HEK293 (cell line): ENCODE measurements around the gene CDNF.

Source experiments
- CTCF ChIP-seq: fragments of 450-650 bp; formaldehyde crosslinking; IDR thresholded peaks from 2 replicates; pipeline ENCODE4 v1.5.1; 2016; ENCODE audit warnings: missing biosample characterization, missing genetic modification characterization
- YY1 ChIP-seq: fragments of 450-650 bp; formaldehyde crosslinking; IDR thresholded peaks from 2 replicates; pipeline ENCODE4 v1.5.1; 2018; ENCODE audit warnings: missing biosample characterization, missing genetic modification characterization

DNA sequence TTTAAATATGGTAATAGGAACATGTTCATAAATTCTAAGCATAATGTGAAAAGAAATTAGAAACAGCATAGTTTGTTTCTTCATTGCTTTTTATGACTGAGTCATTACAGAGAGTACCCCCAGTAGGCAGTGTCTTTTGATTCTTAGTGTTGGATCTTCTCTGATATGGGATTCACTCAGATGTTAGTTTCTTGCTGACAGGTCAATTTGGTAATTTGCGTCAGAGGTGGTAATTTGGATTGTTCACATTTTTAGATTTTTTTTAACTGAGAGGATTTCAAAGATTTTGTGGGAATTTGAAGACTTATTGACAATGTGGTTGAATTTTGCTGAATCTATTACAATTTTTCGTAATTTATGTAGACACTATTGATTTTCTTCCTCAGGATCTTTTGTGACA lies 2.3 kb upstream of the CDNF start:
- TF ChIP-seq YY1 (tag by site-specific recombination) (no peak), CTCF (no peak)
